NCI-H1436 (cell line): ENCODE measurements around the gene XPNPEP3.
"Not testable (repeated sequence)": the region's sequence is repeated elsewhere in the genome, so short reads cannot be mapped to it uniquely, and the experiment has no call there.

Experiments used
- DNase-seq: peaks from one replicate; lab custom pipeline; 2025; lab: John Stamatoyannopoulos, UW

XPNPEP3 gene

GRCh38 chr22:40857309-40857855, 434 bp downstream of the XPNPEP3 start:
- DNase-seq: no peak

- DNase-seq: no peak
Measured at GRCh38 chr22:40862013-40862412, 5.1 kb downstream of the XPNPEP3 start, which contains the start of gene DNAJB7. Gene DNAJB7, minus strand, starts transcription at chr22:40862113. Its CDS starts 119 bp downstream, at chr22:40861994.

GRCh38 chr22:40862537-40862936, 5.6 kb downstream of the XPNPEP3 start:
- no peak for DNase-seq

GRCh38 chr22:40867109-40867508, 10.2 kb downstream of the XPNPEP3 start:
- DNase-seq: no peak

GRCh38 chr22:40868379-40868778, 11.4 kb downstream of the XPNPEP3 start:
- DNase-seq: not testable (repeated sequence)

GRCh38 chr22:40874016-40874415, 17.1 kb downstream of the XPNPEP3 start:
- no peak for DNase-seq

- DNase-seq: no peak
Measured at GRCh38 chr22:40875111-40875510, 18.2 kb downstream of the XPNPEP3 start.

GRCh38 chr22:40876907-40877306, 20.0 kb downstream of the XPNPEP3 start:
- no peak for DNase-seq

GRCh38 chr22:40877488-40877887, 20.5 kb downstream of the XPNPEP3 start:
- DNase-seq: no peak

GRCh38 chr22:40878922-40879321, 22.0 kb downstream of the XPNPEP3 start:
- DNase-seq: no peak

- DNase-seq: no peak
Measured at GRCh38 chr22:40889116-40889515, 32.2 kb downstream of the XPNPEP3 start.

- DNase-seq: no peak
Measured at GRCh38 chr22:40890881-40891280, 33.9 kb downstream of the XPNPEP3 start.

GRCh38 chr22:40894417-40894816, 37.5 kb downstream of the XPNPEP3 start:
- no peak for DNase-seq

GRCh38 chr22:40898850-40899357, 42.0 kb downstream of the XPNPEP3 start:
- peak; percentile 31 for DNase-seq

- DNase-seq: no peak
Measured at GRCh38 chr22:40904101-40904500, 47.2 kb downstream of the XPNPEP3 start.

- DNase-seq: no peak
Measured at GRCh38 chr22:40908895-40909294, 51.9 kb downstream of the XPNPEP3 start.

GRCh38 chr22:40911772-40912171, 54.8 kb downstream of the XPNPEP3 start:
- DNase-seq: no peak

- DNase-seq: not testable (repeated sequence)
Measured at GRCh38 chr22:40912987-40913386, 56.0 kb downstream of the XPNPEP3 start.

GRCh38 chr22:40919446-40919845, 62.5 kb downstream of the XPNPEP3 start:
- DNase-seq: no peak

- no peak for DNase-seq
Measured at GRCh38 chr22:40920526-40920925, 63.6 kb downstream of the XPNPEP3 start.

GRCh38 chr22:40922484-40923303, 65.7 kb downstream of the XPNPEP3 start:
- peak; percentile 33 for DNase-seq

GRCh38 chr22:40928657-40929056, 71.7 kb downstream of the XPNPEP3 start:
- DNase-seq: no peak

GRCh38 chr22:40932396-40932795, 75.4 kb downstream of the XPNPEP3 start:
- DNase-seq: no peak
